Spleen (tissue), 11 donors: Measurements from ENCODE around the gene MYB. TPM values are rescaled to one million over a fixed set of nuclear protein-coding genes. Genes with fewer than 3 reads are reported as not detected.

Experiments
- DNase-seq: peaks from one replicate; pipeline ENCODE4 v3.0.0-alpha.2; 2020
- H3K27ac ChIP-seq, 8 donors: fragments of 200-600 bp; sonication (generic) in 7 of 8; 1 replicate in 4 of 8; 2 replicates in 4 of 8; pipeline versions ENCODE4 v1.5.0 to v1.8.0; 2016 to 2021; ENCODE audit warnings: inconsistent platforms in 4 of 8, mild to moderate bottlenecking in 4 of 8, moderate library complexity in 1 of 8
- H3K27me3 ChIP-seq, 7 donors: fragments of 200-600 bp; sonication (generic) in 6 of 7; replicated peaks in 1 of 7; 1 replicate in 4 of 7; 2 replicates in 3 of 7; pipeline versions ENCODE4 v1.5.0 to v1.8.0; 2016 to 2021; ENCODE audit warnings: inconsistent platforms in 3 of 7, mild to moderate bottlenecking in 1 of 7
- H3K36me3 ChIP-seq, 6 donors: fragments of 200-600 bp; sonication (generic) in 5 of 6; 1 replicate in 4 of 6; 2 replicates in 2 of 6; pipeline versions ENCODE4 v1.5.0 to v1.8.0; 2016 to 2021; ENCODE audit warnings: inconsistent platforms in 2 of 6
- H3K4me1 ChIP-seq, 6 donors: fragments of 200-600 bp; sonication (generic) in 5 of 6; 1 replicate in 3 of 6; 2 replicates in 3 of 6; pipeline versions ENCODE4 v1.5.0 to v1.8.0; 2016 to 2021; ENCODE audit warnings: inconsistent platforms in 3 of 6
- H3K4me3 ChIP-seq, 8 donors: fragments of 200-600 bp; sonication (generic) in 7 of 8; 1 replicate in 4 of 8; 2 replicates in 4 of 8; pipeline versions ENCODE4 v1.5.0 to v1.8.0; 2016 to 2021; ENCODE audit warnings: inconsistent platforms in 4 of 8, mild to moderate bottlenecking in 4 of 8, moderate library complexity in 2 of 8
- H3K9me3 ChIP-seq, 8 donors: fragments of 200-600 bp; sonication (generic) in 7 of 8; 1 replicate in 4 of 8; 2 replicates in 4 of 8; pipeline versions ENCODE4 v1.5.0 to v1.8.0; 2016 to 2021; ENCODE audit warnings: inconsistent platforms in 4 of 8
- CTCF ChIP-seq, 11 experiments: fragments of 200-600 bp in 7 of 11; fragments of 450-650 bp in 4 of 11; sonication (generic) in 4 of 11; IDR thresholded peaks in 8 of 11; conservative IDR thresholded peaks in 3 of 11; 1 replicate in 7 of 11; 2 replicates in 4 of 11; pipeline versions ENCODE4 v1.4.0 to v1.8.0; 2016 to 2021; ENCODE audit warnings: antibody characterized with exemption in 11 of 11, inconsistent platforms in 4 of 11, mild to moderate bottlenecking in 1 of 11
- POLR2A ChIP-seq, 3 donors: fragments of 450-650 bp; IDR thresholded peaks; one replicate each; pipeline ENCODE4 v1.5.1; 2017; ENCODE audit warnings: antibody characterized with exemption in 3 of 3, mild to moderate bottlenecking in 1 of 3
- POLR2AphosphoS5 ChIP-seq, 3 donors: sonication (generic); formaldehyde crosslinking; IDR thresholded peaks; one replicate each; pipeline ENCODE4 v1.5.1; 2017; ENCODE audit warnings: antibody characterized with exemption in 3 of 3
- WGBS, 5 donors: extraction: QIAGEN DNeasy Blood & Tissue Kit in 3 of 5; methylation state at CpG; one replicate each; pipeline versions ENCODE4 v1.1.5 to v1.1.7; 2013 to 2018; 5-methylcytosine and 5-hydroxymethylcytosine counted together
- intact Hi-C: fragments of 100-400 bp; cut with DNase I; formaldehyde crosslinking; loops from one replicate; pipeline ENCODE4 v1.15.0; 2023; ENCODE audit warnings: low total_unique reads
- polyA plus RNA-seq, 3 donors: library from polyadenylated mRNA; stranded (reverse); fragments of 200-250 nt; gene quantifications; one replicate each; pipeline ENCODE4 v1.2.1, GENCODE V29; 2013
- total RNA-seq, 7 donors: library from RNA; depleted of rRNA in 3 of 7; stranded (reverse); fragments of >200 nt in 3 of 7; fragmentation: NEBNext Ultra II Directional in 4 of 7; extraction: Animal tissue kit (Norgen Biotek cat#: 25700) in 4 of 7; gene quantifications; one replicate each; pipeline versions ENCODE4 v1.1.0 to v1.2.1, GENCODE V29; 2016 to 2021
- donor health status: healthy with polysubstance abuse.
- donor health status: DM: no; HTN: no; CAD: no; lungs with moderate emphysema.
- donor health status: DM: no; HTN: no; CAD: no.
- donor health status: Bipolar disorder and iron deficiency.
- donor health status: healthy.
- donor health status: DM: no; HTN: no; CAD: no.
- donor health status: DM: yes; HTN: yes; CAD: no.

Gene MYB
- total and polyA plus RNA-seq, 10 donors = 0.45 to 6.6 (median 1.9) TPM

- Histone ChIP-seq H3K4me3 (peak overlapping the region in 2 of 8 donors; percentile 14 to 54), H3K27me3 (no peaks in the 10 kb centered on the region), H3K36me3 (no peaks in the 10 kb centered on the region), H3K4me1 (peaks cover 0 to 59% (median 14%) of the 10 kb centered on the region in 6 donors), H3K9me3 (no peaks in the 10 kb centered on the region), H3K27ac (peak overlapping the region in 3 of 8 donors; percentile 25 to 42 (median 29))
- DNase-seq = no peak
- TF ChIP-seq POLR2A (IDR thresholded peaks at IDR 0.05) (no peak), CTCF (IDR thresholded peaks at IDR 0.05 in 8 of 11, conservative IDR thresholded peaks at IDR 0.05 in 3 of 11) (peak in 7 of 11 experiments; percentile 39 to 55 (median 45))
- intact Hi-C loops = no loop called here
- 31 to 53% (median 42%) methylated on average over 2 of the region's 2 CpGs for WGBS, 5 donors
These were observed 35.9 kb upstream of the MYB start for GRCh38 chr6:135145063-135145800.

GRCh38 chr6:135146162-135146934 lies 34.8 kb upstream of the MYB start:
- Histone ChIP-seq H3K27me3 (no peaks in the 10 kb centered on the region), H3K4me3 (no peak overlapping the region), H3K36me3 (no peaks in the 10 kb centered on the region), H3K4me1 (peaks cover 0 to 57% (median 14%) of the 10 kb centered on the region in 6 donors), H3K9me3 (peaks cover 0 to 5% (median 0%) of the 10 kb centered on the region in 8 donors), H3K27ac (no peak overlapping the region)
- DNase-seq = no peak
- WGBS, 5 donors = 88 to 97% (median 92%) methylated on average over 7 of the region's 7 CpGs
- intact Hi-C loops = no loop called here
- TF ChIP-seq POLR2AphosphoS5 (IDR thresholded peaks at IDR 0.05) (no peak), CTCF (IDR thresholded peaks at IDR 0.05 in 8 of 11, conservative IDR thresholded peaks at IDR 0.05 in 3 of 11) (no peak), POLR2A (IDR thresholded peaks at IDR 0.05) (no peak)

GRCh38 chr6:135147637-135148592 lies 33.2 kb upstream of the MYB start:
- 69 to 86% (median 74%) methylated on average over 5 of the region's 5 CpGs for WGBS, 5 donors
- intact Hi-C loops = no loop called here

More at GRCh38 chr6:135147637-135148592, 33.2 kb upstream of the MYB start:
- H3K36me3 ChIP-seq = no peaks in the 10 kb centered on the region
- no peaks in the 10 kb centered on the region for H3K27me3 ChIP-seq
- no peak overlapping the region for H3K4me3 ChIP-seq
- TF ChIP-seq POLR2A (IDR thresholded peaks at IDR 0.05) (no peak), POLR2AphosphoS5 (IDR thresholded peaks at IDR 0.05) (no peak), CTCF (IDR thresholded peaks at IDR 0.05 in 8 of 11, conservative IDR thresholded peaks at IDR 0.05 in 3 of 11) (no peak)
- H3K4me1 ChIP-seq = peaks cover 0 to 44% (median 11%) of the 10 kb centered on the region in 6 donors
- H3K9me3 ChIP-seq = peaks cover 0 to 11% (median 0%) of the 10 kb centered on the region in 8 donors
- H3K27ac ChIP-seq = no peak overlapping the region
- no peak for DNase-seq
